NT2/D1 (cell line): ENCODE data around the gene CYP2U1.
"Not testable (repeated sequence)": the region's sequence is repeated elsewhere in the genome, so short reads cannot be mapped to it uniquely, and the experiment has no call there.

Experiments used
- SUZ12 ChIP-seq: IDR thresholded peaks from 2 replicates; pipeline ENCODE4 v1.6.1; 2011; ENCODE audit not compliant: insufficient read length, insufficient read depth; ENCODE audit errors: extremely low read depth
- YY1 ChIP-seq: IDR thresholded peaks from 2 replicates; pipeline ENCODE4 v1.6.1; 2011; ENCODE audit not compliant: insufficient read length, insufficient read depth

- not testable (repeated sequence) for TF ChIP-seq YY1, SUZ12
These were observed 26.3 kb upstream of the CYP2U1 start for GRCh38 chr4:107905082-107905481.
